GM12878 (cell line): ENCODE results near the gene PRCD. TPM values are rescaled to one million over a fixed set of nuclear protein-coding genes. Genes with fewer than 3 reads are reported as not detected.

Experiments used
- ATAC-seq: fragments of 200-7000 bp; cut with Tn5 transposase; 3 replicates; pipeline ENCODE4 v1.9.1; 2020; ENCODE audit warnings: mild to moderate bottlenecking, moderate library complexity
- BruUV-seq: library from RNA; stranded (reverse); fragments of 400-500 nt; replicated peaks from 2 replicates; lab custom pipeline; 2021; lab: Mats Ljungman, UMichigan
- CTCF ChIA-PET: fragments of 300-600 bp; sonication (Branson Sonifier 250); formaldehyde crosslinking; extraction: SDS; loops from one replicate; lab custom pipeline; 2021; ENCODE audit warnings: inconsistent platforms; lab: Yijun Ruan, JAX
- POLR2A ChIA-PET: fragments of 350-600 bp; formaldehyde crosslinking; extraction: SDS; loops from one replicate; lab custom pipeline; 2021; ENCODE audit warnings: inconsistent platforms; lab: Charles Lee
- RAD21 ChIA-PET: fragments of 300-600 bp; sonication (Branson Sonifier 250); formaldehyde crosslinking; loops from one replicate; lab custom pipeline; 2023; ENCODE audit warnings: antibody characterized with exemption; ENCODE audit not compliant: unreplicated experiment; lab: Charles Lee
- SMC1A ChIA-PET: fragments of 300-600 bp; sonication (Branson Sonifier 250); formaldehyde crosslinking; loops from one replicate; lab custom pipeline; 2023; ENCODE audit not compliant: unreplicated experiment, uncharacterized antibody; lab: Charles Lee
- DNase-seq: peaks from one replicate; pipeline ENCODE4 v3.0.0-alpha.2; 2011; ENCODE audit warnings: low read depth, low spot score
- FAIRE-seq: peaks from 3 replicates; lab custom pipeline; 2011; peaks lifted over from hg19 to GRCh38; lab: Jason Lieb, UNC
- H2AFZ ChIP-seq: 2 replicates; pipeline ENCODE4 v1.6.0; 2011; ENCODE audit warnings: low read depth, low read length, control low read depth; ENCODE audit not compliant: control insufficient read depth
- H3K27ac ChIP-seq: 2 replicates; pipeline ENCODE4 v1.5.1; 2011; ENCODE audit warnings: control low read depth; ENCODE audit not compliant: control insufficient read depth, insufficient read depth
- H3K27me3 ChIP-seq, 2 experiments: replicated peaks in 1 of 2; 2 replicates each; pipeline versions ENCODE4 v1.6.0 to v1.6.1; 2011; ENCODE audit warnings: low read length in 1 of 2; ENCODE audit not compliant: control insufficient read depth in 2 of 2, insufficient read depth in 2 of 2
- H3K36me3 ChIP-seq, 2 experiments: 2 replicates each; pipeline ENCODE4 v1.5.1; 2011; ENCODE audit warnings: low read length in 1 of 2; ENCODE audit not compliant: control insufficient read depth in 2 of 2, insufficient read depth in 2 of 2
- H3K4me1 ChIP-seq: 2 replicates; pipeline ENCODE4 v1.6.1; 2011; ENCODE audit warnings: mild to moderate bottlenecking, low read length, moderate library complexity, mixed read lengths; ENCODE audit not compliant: control insufficient read depth, insufficient read depth
- H3K4me2 ChIP-seq: 2 replicates; pipeline ENCODE4 v1.6.0; 2011; ENCODE audit warnings: control low read depth; ENCODE audit not compliant: control insufficient read depth, insufficient read depth
- H3K4me3 ChIP-seq: fragments of 200-600 bp; sonication (generic); 2 replicates; pipeline ENCODE4 v1.5.1; 2016
- H3K79me2 ChIP-seq: 2 replicates; pipeline ENCODE4 v1.6.0; 2011; ENCODE audit warnings: low read length; ENCODE audit not compliant: control insufficient read depth, insufficient read depth
- H3K9ac ChIP-seq: 2 replicates; pipeline ENCODE4 v1.8.0; 2011; ENCODE audit warnings: low read length, control low read depth, mixed read lengths; ENCODE audit not compliant: control insufficient read depth, insufficient read depth
- H3K9me3 ChIP-seq: replicated peaks from 3 replicates; pipeline ENCODE4 v1.5.1; 2011; ENCODE audit warnings: mild to moderate bottlenecking, low read length; ENCODE audit not compliant: control insufficient read depth, insufficient read depth
- H4K20me1 ChIP-seq: 2 replicates; pipeline ENCODE4 v1.6.0; 2011; ENCODE audit not compliant: control insufficient read depth, insufficient read depth
- E2F8 ChIP-seq: fragments of 450-650 bp; IDR thresholded peaks from 2 replicates; pipeline ENCODE4 v1.6.1; 2018; ENCODE audit warnings: mild to moderate bottlenecking, low read depth, moderate library complexity; ENCODE audit not compliant: partially characterized antibody
- EED ChIP-seq: sonication (generic); IDR thresholded peaks from 2 replicates; pipeline ENCODE4 v1.6.1; 2016; ENCODE audit warnings: antibody characterized with exemption, low read depth
- EP300 ChIP-seq, 2 experiments: fragments of 150-350 bp in 1 of 2; IDR thresholded peaks; 2 replicates each; pipeline ENCODE4 v1.6.1; 2011 to 2012; ENCODE audit warnings: low read depth in 2 of 2, low read length in 2 of 2, borderline replicate concordance in 1 of 2, improper control_type of control experiment in 1 of 2, inconsistent platforms in 1 of 2; ENCODE audit not compliant: control insufficient read depth in 1 of 2
- IKZF2 ChIP-seq, 2 experiments: fragments of 450-650 bp; IDR thresholded peaks; 2 replicates each; pipeline ENCODE4 v1.6.1; 2017; ENCODE audit warnings: mild to moderate bottlenecking in 2 of 2, moderate library complexity in 2 of 2
- RCOR1 ChIP-seq: conservative IDR thresholded peaks from 2 replicates; pipeline ENCODE4 v1.6.1; 2012; ENCODE audit warnings: low read depth, low read length, improper control_type of control experiment
- WGBS: methylation state at CpG from one replicate; pipeline ENCODE4 v1.1.6; 2016; ENCODE audit warnings: low lambda C conversion rate; ENCODE audit not compliant: insufficient replicate concordance, insufficient coverage; ENCODE audit errors: missing lambda C conversion rate; 5-methylcytosine and 5-hydroxymethylcytosine counted together
- in situ Hi-C: fragments of 300-500 bp; cut with MboI; formaldehyde crosslinking; loops from 9 replicates; pipeline ENCODE4 v1.14.3; 2018; ENCODE audit warnings: mixed read lengths
- intact Hi-C: fragments of 100-400 bp; cut with micrococcal nuclease; formaldehyde crosslinking; loops from one replicate; pipeline ENCODE4 v1.14.2; 2022; ENCODE audit not compliant: unreplicated experiment
- polyA plus RNA-seq, 11 experiments: library from polyadenylated mRNA; depleted of rRNA in 4 of 11; unstranded in 6 of 11; stranded (reverse) in 5 of 11; fragments of >200 nt; fragmentation: Nextera tagmentation in 4 of 11; fragmentation: Illumina TruSeq in 1 of 11; extraction: Ambion mirVana in 4 of 11; extraction: Trizol in 1 of 11; gene quantifications; 1 replicate in 1 of 11; 2 replicates in 10 of 11; pipeline versions ENCODE4 v1.2.1 to v1.2.3, GENCODE V29; 2011 to 2016; ENCODE audit warnings: inconsistent platforms in 2 of 11, missing spikeins in 2 of 11, low read depth in 1 of 11
- total RNA-seq, 4 experiments: library from RNA; depleted of rRNA in 3 of 4; stranded (reverse); fragments of >200 nt in 3 of 4; fragmentation: Illumina TruSeq in 1 of 4; extraction: Trizol in 1 of 4; gene quantifications; 2 replicates each; pipeline versions ENCODE4 v1.2.1 to v1.2.3, GENCODE V29; 2013 to 2021

The PRCD gene
- total and polyA plus RNA-seq, 10 of the 15 experiments (the other 5 are each of a cell fraction or from before 2014, with no cell fraction given), result 0.18 to 0.95 (median 0.34) TPM; not detected in 4

- no peak for TF ChIP-seq E2F8
Measured at GRCh38 chr17:76582660-76583059, 42.8 kb downstream of the PRCD start (continued).

- no peaks in the 10 kb centered on the region for H3K79me2 ChIP-seq
- 0 out of 4 replicates have a peak, but pooled peaks of 1 of the 2 experiments have one; percentile 13 for TF ChIP-seq IKZF2 (IDR thresholded peaks at IDR 0.05)
- TF ChIP-seq RCOR1, result no peak
- peak; percentile 35; the same call in 1 of the 2 replicates for TF ChIP-seq EED
- no peak for TF ChIP-seq EP300 (IDR thresholded peaks at IDR 0.05; ENCODE audit: borderline replicate concordance in 1 of 2, control insufficient read depth in 1 of 2, low read depth in 2 of 2, low read length in 2 of 2)
- CTCF ChIA-PET, result interaction anchor here (1.2 to 2.5 kb wide), 3 partner anchors 9 to 56 kb away, joined by 4 to 10 read pairs (median 6); no protein-coding TSS in a partner anchor
- DNase-seq, result no peak
- no TSS peak for BruUV-seq
- SMC1A ChIA-PET, result interaction anchor here (1.3 kb wide), 1 partner anchor 24 kb away, joined by 7 read pairs; no protein-coding TSS in a partner anchor
- ATAC-seq, result 0 out of 3 replicates have a peak, but pooled peaks have one; percentile 3
- intact Hi-C loops, result no loop called here
- peak overlapping the region; percentile 78 for H3K4me2 ChIP-seq
- no peak overlapping the region; the same call in 1 of the 2 replicates for H2AFZ ChIP-seq
- no peak for FAIRE-seq
- no peak overlapping the region for H3K9ac ChIP-seq
- H3K4me3 ChIP-seq, result peak overlapping the region; percentile 63; the same call in 1 of the 2 replicates
- H3K36me3 ChIP-seq, result no peaks in the 10 kb centered on the region
- H4K20me1 ChIP-seq, result no peaks in the 10 kb centered on the region
- H3K27me3 ChIP-seq, result peaks cover 3 to 9% of the 10 kb centered on the region in 2 experiments; a peak in 3 of 4 replicates
- no peak overlapping the region for H3K27ac ChIP-seq
- RAD21 ChIA-PET, result interaction anchor here (1.0 kb wide), 1 partner anchor 40 kb away, joined by 3 read pairs; no protein-coding TSS in a partner anchor
- POLR2A ChIA-PET, result interaction anchor here (1.0 kb wide), 1 partner anchor 15 kb away, joined by 3 read pairs; no protein-coding TSS in a partner anchor
- no peaks in the 10 kb centered on the region for H3K9me3 ChIP-seq
- WGBS, result 40% methylated on average over 17 of the region's 17 CpGs
- H3K4me1 ChIP-seq, result peaks cover 19% of the 10 kb centered on the region
- in situ Hi-C loops, result no loop called here
Measured at GRCh38 chr17:76584427-76585032, 44.7 kb downstream of the PRCD start.
